Measurements from ENCODE around the gene SLC24A3.

DNA sequence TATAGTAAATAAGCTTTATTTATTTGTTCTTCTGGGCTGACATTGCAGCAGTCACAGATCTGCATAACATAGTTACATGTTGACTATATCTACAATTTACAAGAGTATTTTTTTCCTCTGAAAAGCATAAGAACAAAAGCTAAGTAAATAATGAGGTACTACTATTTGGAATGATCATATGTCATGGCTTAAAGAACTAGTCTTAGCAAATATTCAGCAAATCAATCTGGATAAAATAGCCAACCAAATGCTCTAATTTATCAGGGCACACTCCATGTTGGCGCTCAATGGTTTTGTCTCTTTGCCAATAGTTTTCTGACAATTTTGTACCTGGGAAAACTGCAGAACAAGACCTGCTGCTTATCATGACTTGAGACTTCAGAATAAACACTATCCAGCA lies 312.2 kb downstream of the SLC24A3 start:
- TF ChIP-seq POLR2AphosphoS5 (IDR thresholded peaks at IDR 0.05; ENCODE audit: borderline replicate concordance, low read depth, low read length) (no peak), EZH2 (IDR thresholded peaks at IDR 0.05) (no peak), FOXP2 (optimal IDR thresholded peaks at IDR 0.05; ENCODE audit: control extremely low read depth, extremely low read length, insufficient read depth) (no peak)
